Measurements from ENCODE around the gene TTC38. TPM values are rescaled to one million over a fixed set of nuclear protein-coding genes. Genes with fewer than 3 reads are reported as not detected.

Gene TTC38
- total RNA-seq, 1 donor from 2014 or later: 9.8 TPM

GRCh38 chr22:46251266-46251665 lies 16.5 kb upstream of the TTC38 start:
- Mint-ChIP-seq H3K9me3 (no peaks in the 10 kb centered on the region), H3K27ac (peak overlapping the region; percentile 79), H3K4me1 (peaks cover 18% of the 10 kb centered on the region), H3K4me3 (peak overlapping the region; percentile 87), H3K27me3 (no peaks in the 10 kb centered on the region), H3K36me3 (ENCODE audit: low read depth) (peaks cover 7% of the 10 kb centered on the region)
- ChIA-PET POLR2A (interaction anchor here (1.2 to 1.9 kb wide), 5 partner anchors 17 to 100 kb away, joined by 3 to 12 read pairs (median 3); partner anchors contain the start of genes PPARA and TTC38), CTCF (no interaction called here)
- no peak for TF ChIP-seq CTCF (IDR thresholded peaks at IDR 0.05)
- DNase-seq: no peak
- intact Hi-C loops (cut with micrococcal nuclease): loop anchor here (5.0 kb wide), 2 partner anchors 86 to 99 kb away; partner anchors contain the start of genes PPARA and TRMU
- no peak for ATAC-seq (ENCODE audit: low read depth)

DNA sequence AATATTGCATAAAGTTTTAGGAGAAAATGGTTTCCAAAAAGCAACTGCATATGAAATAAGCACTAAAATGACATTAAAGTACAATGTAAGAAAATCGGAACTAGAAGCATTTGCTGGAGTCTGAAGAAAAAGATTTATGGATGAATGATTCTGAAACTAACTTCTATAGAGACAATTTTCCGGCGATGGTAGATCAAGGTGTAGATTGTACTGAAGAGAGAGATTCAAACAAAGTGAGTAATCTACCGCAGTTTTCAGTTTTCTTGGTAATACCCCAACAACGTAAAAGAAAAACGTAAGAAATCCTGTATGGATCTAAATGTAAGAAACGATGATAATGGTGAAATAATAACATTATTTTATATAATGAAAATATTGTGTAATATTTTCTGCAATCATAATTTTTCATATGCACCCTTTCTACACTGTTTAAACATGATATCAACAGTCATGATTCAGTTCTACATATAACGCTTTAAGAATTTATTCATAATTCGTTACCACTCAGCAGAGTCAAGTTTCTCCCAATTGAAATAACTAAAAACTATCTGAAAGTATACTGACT lies 15.9 kb upstream of the TTC38 start:
- no peak for TF ChIP-seq CTCF (IDR thresholded peaks at IDR 0.05)
- Mint-ChIP-seq H3K36me3 (ENCODE audit: low read depth) (peaks cover 3% of the 10 kb centered on the region), H3K27ac (peak overlapping the region; percentile 1), H3K27me3 (no peaks in the 10 kb centered on the region), H3K4me3 (peak overlapping the region; percentile 87), H3K4me1 (peaks cover 18% of the 10 kb centered on the region), H3K9me3 (no peaks in the 10 kb centered on the region)
- CTCF ChIA-PET: no interaction called here
- intact Hi-C loops (cut with micrococcal nuclease): loop anchor here (5.0 kb wide), 2 partner anchors 85 to 100 kb away; partner anchors contain the start of genes PPARA and TRMU
- POLR2A ChIA-PET: interaction anchor here (1.2 to 1.4 kb wide), 2 partner anchors 24 to 36 kb away, joined by 3 read pairs; no protein-coding TSS in a partner anchor
- DNase-seq (no peak), ATAC-seq (ENCODE audit: low read depth) (no peak)

DNA sequence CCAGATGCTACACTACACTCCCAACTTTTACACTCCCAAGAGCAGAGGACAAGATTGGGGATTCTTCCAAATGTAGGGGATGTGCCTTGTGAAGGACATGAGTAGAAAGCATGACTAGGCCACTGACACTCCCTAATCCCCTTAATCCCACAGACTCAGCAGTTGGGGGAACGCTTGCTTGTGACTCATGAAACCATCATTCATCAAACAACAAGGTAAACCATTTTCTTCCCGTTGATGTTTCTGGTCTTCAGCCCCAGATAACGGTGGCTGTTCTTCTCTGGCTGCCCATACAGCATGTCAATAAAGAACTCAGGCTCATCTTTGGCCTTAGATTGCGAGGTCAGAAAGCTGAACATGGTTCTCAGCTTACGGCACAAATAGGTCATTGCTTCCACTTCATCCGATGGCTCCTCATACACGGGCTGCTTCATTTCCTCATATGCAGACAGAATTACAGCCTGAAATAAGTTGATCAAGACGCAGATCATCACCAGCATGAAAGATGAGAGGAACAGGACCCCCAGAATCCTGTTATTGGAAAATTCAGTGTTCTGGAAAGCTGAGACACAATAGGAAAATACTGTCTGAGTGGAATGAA lies 11.3 kb upstream of the TTC38 start:
- H3K9me3 Mint-ChIP-seq: no peaks in the 10 kb centered on the region
- peaks cover 3% of the 10 kb centered on the region for H3K4me1 Mint-ChIP-seq
- intact Hi-C loops (cut with micrococcal nuclease): no loop called here
- POLR2A ChIA-PET: no interaction called here
- peaks cover 29% of the 10 kb centered on the region for H3K27me3 Mint-ChIP-seq
- no peak overlapping the region for H3K4me3 Mint-ChIP-seq
- no peak for TF ChIP-seq CTCF (IDR thresholded peaks at IDR 0.05)
- CTCF ChIA-PET: no interaction called here
- H3K36me3 Mint-ChIP-seq (ENCODE audit: low read depth): no peaks in the 10 kb centered on the region
- ATAC-seq (ENCODE audit: low read depth) (no peak), DNase-seq (no peak)
- H3K27ac Mint-ChIP-seq: no peak overlapping the region

DNA sequence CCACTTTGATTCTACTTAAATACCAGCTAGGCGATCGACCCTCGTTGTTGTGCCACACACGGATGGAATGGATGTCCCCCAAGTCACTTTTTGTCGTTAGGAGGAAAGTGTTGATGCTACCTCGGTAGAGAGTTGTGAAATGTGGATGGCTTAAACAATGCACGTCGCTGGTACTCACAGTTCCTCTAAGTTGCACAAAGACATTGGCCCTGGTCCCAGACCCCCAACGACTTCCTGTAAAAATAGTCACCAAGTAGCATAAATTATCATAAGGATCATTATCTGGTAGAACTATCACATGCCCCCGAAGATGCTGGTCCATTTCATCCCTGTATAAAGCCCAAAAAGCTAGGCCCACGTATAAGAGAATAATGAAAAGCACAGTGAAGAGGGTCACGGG lies 8.4 kb upstream of the TTC38 start:
- DNase-seq: no peak
- no peak for ATAC-seq (ENCODE audit: low read depth)
- Mint-ChIP-seq H3K4me3 (no peak overlapping the region), H3K27me3 (peaks cover 52% of the 10 kb centered on the region), H3K9me3 (no peaks in the 10 kb centered on the region), H3K4me1 (peaks cover 7% of the 10 kb centered on the region), H3K36me3 (ENCODE audit: low read depth) (no peaks in the 10 kb centered on the region), H3K27ac (no peak overlapping the region)
- intact Hi-C loops (cut with micrococcal nuclease): no loop called here
- POLR2A ChIA-PET: no interaction called here
- no peak for TF ChIP-seq CTCF (IDR thresholded peaks at IDR 0.05)
- CTCF ChIA-PET: no interaction called here

DNA sequence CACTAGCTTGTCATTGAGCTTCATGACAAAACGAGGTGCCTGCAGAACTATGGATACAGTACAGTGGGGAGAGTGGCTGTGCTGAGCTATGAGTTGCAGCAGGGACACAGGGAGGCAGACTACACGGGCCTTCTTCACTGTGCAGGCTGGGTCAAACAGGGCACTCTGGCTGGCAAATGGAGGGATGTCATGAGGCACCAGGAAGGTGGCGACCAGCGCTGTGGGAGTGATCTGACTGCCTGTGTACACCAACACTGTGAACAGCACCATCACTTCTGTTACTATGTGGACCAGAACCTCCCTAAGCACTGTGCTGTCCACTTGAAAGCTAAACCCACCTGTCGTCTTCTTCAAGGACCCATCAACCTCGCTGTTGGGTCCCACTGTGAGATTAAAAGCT lies 7.8 kb upstream of the TTC38 start:
- ATAC-seq (ENCODE audit: low read depth): no peak
- no peak for DNase-seq
- intact Hi-C loops (cut with micrococcal nuclease): no loop called here
- Mint-ChIP-seq H3K4me1 (peaks cover 7% of the 10 kb centered on the region), H3K27me3 (peaks cover 54% of the 10 kb centered on the region), H3K9me3 (no peaks in the 10 kb centered on the region), H3K36me3 (ENCODE audit: low read depth) (no peaks in the 10 kb centered on the region), H3K4me3 (no peak overlapping the region), H3K27ac (no peak overlapping the region)
- ChIA-PET CTCF (no interaction called here), POLR2A (no interaction called here)
- no peak for TF ChIP-seq CTCF (IDR thresholded peaks at IDR 0.05)

Data from activated B cell treated with CpG ODN at 0.5 μM for 24 hours (primary cell).